ENCODE measurements around the gene IGLL1. TPM values are rescaled to one million over a fixed set of nuclear protein-coding genes. Genes with fewer than 3 reads are reported as not detected.
A peak's percentile ranks its signal among the peaks of the same experiment; 100 is the strongest.

The IGLL1 gene
- polyA plus RNA-seq, 1 donor from 2014 or later = not detected

- Histone ChIP-seq H3K4me3 (ENCODE audit: low read length) (no peak overlapping the region), H2AFZ (ENCODE audit: low read depth, low read length) (no peak overlapping the region), H3K9me3 (ENCODE audit: low read length) (no peaks in the 10 kb centered on the region), H3K27ac (ENCODE audit: low read length) (no peak overlapping the region), H4K20me1 (ENCODE audit: insufficient read depth) (no peaks in the 10 kb centered on the region), H3K4me2 (ENCODE audit: low read length) (no peak overlapping the region), H3K36me3 (ENCODE audit: insufficient read depth, low read length) (no peaks in the 10 kb centered on the region), H3K27me3 (ENCODE audit: insufficient read depth, low read depth, low read length) (no peaks in the 10 kb centered on the region), H3K9me2 (ENCODE audit: insufficient read depth, low read length) (no peaks in the 10 kb centered on the region), H3F3A (ENCODE audit: insufficient read depth, low read length, poor library complexity, severe bottlenecking) (no peaks in the 10 kb centered on the region), H3K9ac (ENCODE audit: low read length) (no peak overlapping the region), H3K79me2 (replicated peaks; ENCODE audit: insufficient read depth, low read length) (no peaks in the 10 kb centered on the region)
- TF ChIP-seq MXI1 (conservative IDR thresholded peaks at IDR 0.05; ENCODE audit: poor library complexity, severe bottlenecking) = no peak
- no peak for TF ChIP-seq RAD21 (conservative IDR thresholded peaks at IDR 0.05)
- no peak for TF ChIP-seq EZH2 (IDR thresholded peaks at IDR 0.05; ENCODE audit: borderline replicate concordance, insufficient read depth, low read length, poor library complexity, severe bottlenecking)
- TF ChIP-seq EP300 (conservative IDR thresholded peaks at IDR 0.05; ENCODE audit: poor library complexity, severe bottlenecking) = no peak
- no peak for TF ChIP-seq TAF1 (IDR thresholded peaks at IDR 0.05; ENCODE audit: low read depth)
- no peak for TF ChIP-seq REST (IDR thresholded peaks at IDR 0.05; ENCODE audit: borderline replicate concordance)
- TF ChIP-seq POLR2AphosphoS5 (IDR thresholded peaks at IDR 0.05) = no peak
- TF ChIP-seq CTCF (IDR thresholded peaks at IDR 0.05; ENCODE audit: poor library complexity, severe bottlenecking) = no peak
- no peak for TF ChIP-seq SMC3 (conservative IDR thresholded peaks at IDR 0.05; ENCODE audit: poor library complexity)
These were observed 55.9 kb downstream of the IGLL1 start for GRCh38 chr22:23524226-23524625.

GRCh38 chr22:23523713-23524112, 56.4 kb downstream of the IGLL1 start:
- Histone ChIP-seq H3K27ac (ENCODE audit: low read length) (peak overlapping the region; percentile 12), H3K4me2 (ENCODE audit: low read length) (no peak overlapping the region), H2AFZ (ENCODE audit: low read depth, low read length) (no peak overlapping the region), H3K9me2 (ENCODE audit: insufficient read depth, low read length) (no peaks in the 10 kb centered on the region), H3K4me3 (ENCODE audit: low read length) (no peak overlapping the region), H4K20me1 (ENCODE audit: insufficient read depth) (no peaks in the 10 kb centered on the region), H3F3A (ENCODE audit: insufficient read depth, low read length, poor library complexity, severe bottlenecking) (no peaks in the 10 kb centered on the region), H3K27me3 (ENCODE audit: insufficient read depth, low read depth, low read length) (no peaks in the 10 kb centered on the region), H3K9me3 (ENCODE audit: low read length) (no peaks in the 10 kb centered on the region), H3K36me3 (ENCODE audit: insufficient read depth, low read length) (no peaks in the 10 kb centered on the region), H3K9ac (ENCODE audit: low read length) (no peak overlapping the region), H3K79me2 (replicated peaks; ENCODE audit: insufficient read depth, low read length) (no peaks in the 10 kb centered on the region)
- TF ChIP-seq POLR2AphosphoS5 (IDR thresholded peaks at IDR 0.05) (no peak), REST (IDR thresholded peaks at IDR 0.05; ENCODE audit: borderline replicate concordance) (no peak), MXI1 (conservative IDR thresholded peaks at IDR 0.05; ENCODE audit: poor library complexity, severe bottlenecking) (no peak), EZH2 (IDR thresholded peaks at IDR 0.05; ENCODE audit: borderline replicate concordance, insufficient read depth, low read length, poor library complexity, severe bottlenecking) (no peak), SMC3 (conservative IDR thresholded peaks at IDR 0.05; ENCODE audit: poor library complexity) (no peak), TAF1 (IDR thresholded peaks at IDR 0.05; ENCODE audit: low read depth) (no peak), EP300 (conservative IDR thresholded peaks at IDR 0.05; ENCODE audit: poor library complexity, severe bottlenecking) (no peak), RAD21 (conservative IDR thresholded peaks at IDR 0.05) (no peak)
